Liver (tissue), 9 donors: ENCODE results near the gene JPT2. TPM values are rescaled to one million over a fixed set of nuclear protein-coding genes. Genes with fewer than 3 reads are reported as not detected.

Experiments used
- DNase-seq: peaks from one replicate; pipeline ENCODE4 v3.0.0-alpha.2; 2017; ENCODE audit warnings: low spot score
- H3K27ac ChIP-seq, 2 donors: one replicate each; pipeline ENCODE4 v1.7.0; 2013; ENCODE audit warnings: inconsistent platforms in 2 of 2, low read length in 2 of 2, control low read depth in 1 of 2, low read depth in 1 of 2, mild to moderate bottlenecking in 1 of 2
- H3K27me3 ChIP-seq, 4 donors: one replicate each; pipeline versions ENCODE4 v1.6.1 to v1.7.0; 2013; ENCODE audit warnings: low read length in 3 of 4, inconsistent platforms in 1 of 4, mild to moderate bottlenecking in 1 of 4, moderate library complexity in 1 of 4; ENCODE audit not compliant: control insufficient read depth in 4 of 4, insufficient read depth in 4 of 4
- H3K36me3 ChIP-seq, 4 donors: one replicate each; pipeline versions ENCODE4 v1.6.1 to v1.7.0; 2013; ENCODE audit warnings: low read length in 3 of 4, mild to moderate bottlenecking in 3 of 4, low read depth in 1 of 4, moderate library complexity in 1 of 4; ENCODE audit not compliant: control insufficient read depth in 4 of 4, insufficient read depth in 3 of 4
- H3K4me1 ChIP-seq, 4 donors: one replicate each; pipeline versions ENCODE4 v1.6.1 to v1.7.0; 2013; ENCODE audit warnings: low read length in 3 of 4, mild to moderate bottlenecking in 3 of 4, moderate library complexity in 1 of 4; ENCODE audit not compliant: control insufficient read depth in 4 of 4, insufficient read depth in 4 of 4
- H3K4me3 ChIP-seq, 3 donors: one replicate each; pipeline versions ENCODE4 v1.6.1 to v1.7.0; 2013; ENCODE audit warnings: low read length in 3 of 3, control low read depth in 1 of 3, low read depth in 1 of 3, mild to moderate bottlenecking in 1 of 3
- H3K9ac ChIP-seq, 2 donors: one replicate each; pipeline ENCODE4 v1.7.0; 2013; ENCODE audit warnings: low read length in 2 of 2, mild to moderate bottlenecking in 2 of 2, moderate library complexity in 2 of 2, control low read depth in 1 of 2, low read depth in 1 of 2
- H3K9me3 ChIP-seq, 4 donors: one replicate each; pipeline versions ENCODE4 v1.6.1 to v1.7.0; 2013; ENCODE audit warnings: low read length in 3 of 4; ENCODE audit not compliant: control insufficient read depth in 4 of 4
- FOXA2 ChIP-seq: IDR thresholded peaks from 2 replicates; pipeline ENCODE4 v1.6.1; 2016; ENCODE audit warnings: antibody characterized with exemption
- HNF4G ChIP-seq: IDR thresholded peaks from 2 replicates; pipeline ENCODE4 v1.6.1; 2016; ENCODE audit warnings: antibody characterized with exemption
- RAD21 ChIP-seq, 2 donors: IDR thresholded peaks; 2 replicates each; pipeline ENCODE4 v1.6.1; 2016; ENCODE audit warnings: antibody characterized with exemption in 2 of 2, mild to moderate bottlenecking in 2 of 2
- RXRA ChIP-seq, 2 donors: IDR thresholded peaks; 2 replicates each; pipeline ENCODE4 v1.6.1; 2017 to 2018; ENCODE audit warnings: antibody characterized with exemption in 2 of 2, mild to moderate bottlenecking in 1 of 2
- SP1 ChIP-seq: IDR thresholded peaks from 2 replicates; pipeline ENCODE4 v1.6.1; 2018; ENCODE audit warnings: antibody characterized with exemption, mild to moderate bottlenecking
- YY1 ChIP-seq: IDR thresholded peaks from 2 replicates; pipeline ENCODE4 v1.6.1; 2016; ENCODE audit warnings: antibody characterized with exemption, mild to moderate bottlenecking
- WGBS: extraction: QIAGEN DNeasy Blood & Tissue Kit; methylation state at CpG from one replicate; pipeline ENCODE4 v1.1.7; 2013; 5-methylcytosine and 5-hydroxymethylcytosine counted together
- polyA plus RNA-seq, 2 donors: library from polyadenylated mRNA; stranded (reverse) in 1 of 2; unstranded in 1 of 2; fragments of 200-250 nt in 1 of 2; fragments of >200 nt in 1 of 2; fragmentation: Nextera tagmentation in 1 of 2; extraction: Ambion mirVana in 1 of 2; gene quantifications; one replicate each; pipeline versions ENCODE4 v1.2.1 to v1.2.3, GENCODE V29; 2013 to 2015
- total RNA-seq, 2 donors: library from RNA; depleted of rRNA; stranded (reverse); fragments of >200 nt; gene quantifications; one replicate each; pipeline ENCODE4 v1.2.3, GENCODE V29; 2014
- TF ChIP-seq, protein P1 (sequence below): fragments of 150-350 bp; IDR thresholded peaks from 2 replicates; pipeline ENCODE4 v1.5.1; 2017; ENCODE audit warnings: improper control_type of control experiment, low read depth, low read length; ENCODE audit not compliant: missing input control
- TF ChIP-seq, protein P2 (sequence below): IDR thresholded peaks from 2 replicates; pipeline ENCODE4 v1.6.1; 2016; ENCODE audit warnings: antibody characterized with exemption
- TF ChIP-seq, protein P3 (sequence below): IDR thresholded peaks from 2 replicates; pipeline ENCODE4 v1.6.1; 2016; ENCODE audit warnings: antibody characterized with exemption, mild to moderate bottlenecking
- TF ChIP-seq, protein P4 (sequence below): IDR thresholded peaks from 2 replicates; pipeline ENCODE4 v1.6.1; 2016; ENCODE audit warnings: antibody characterized with exemption
- TF ChIP-seq, protein P5 (sequence below): IDR thresholded peaks from 2 replicates; pipeline ENCODE4 v1.6.1; 2016; ENCODE audit warnings: antibody characterized with exemption
- donor health status: healthy.
- donor health status: healthy.
- donor health status: healthy.
- donor health status: healthy.
- donor health status: healthy.

Gene JPT2
- total and polyA plus RNA-seq, 4 donors, result 7.4 to 32.6 (median 28.4) TPM

DNA sequence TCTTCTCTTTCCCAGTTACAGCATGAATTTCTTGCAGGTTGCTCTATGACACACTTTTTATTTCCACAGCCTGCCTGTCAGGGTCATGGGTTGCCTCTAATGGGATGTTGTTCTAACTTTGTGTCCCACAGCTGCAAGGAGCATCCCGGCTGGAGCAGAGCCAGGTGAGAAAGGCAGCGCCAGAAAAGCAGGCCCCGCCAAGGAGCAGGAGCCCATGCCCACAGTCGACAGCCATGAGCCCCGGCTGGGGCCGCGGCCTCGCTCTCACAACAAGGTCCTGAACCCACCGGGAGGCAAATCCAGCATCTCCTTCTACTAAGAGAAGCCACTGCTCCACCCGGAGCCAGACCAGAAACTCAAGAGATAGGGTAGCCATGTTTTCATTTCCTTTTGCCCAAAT lies 20.6 kb downstream of the JPT2 start:
- WGBS, result 95% methylated on average over 10 of the region's 10 CpGs
- no peak for TF ChIP-seq YY1
- TF ChIP-seq, protein P1, sequence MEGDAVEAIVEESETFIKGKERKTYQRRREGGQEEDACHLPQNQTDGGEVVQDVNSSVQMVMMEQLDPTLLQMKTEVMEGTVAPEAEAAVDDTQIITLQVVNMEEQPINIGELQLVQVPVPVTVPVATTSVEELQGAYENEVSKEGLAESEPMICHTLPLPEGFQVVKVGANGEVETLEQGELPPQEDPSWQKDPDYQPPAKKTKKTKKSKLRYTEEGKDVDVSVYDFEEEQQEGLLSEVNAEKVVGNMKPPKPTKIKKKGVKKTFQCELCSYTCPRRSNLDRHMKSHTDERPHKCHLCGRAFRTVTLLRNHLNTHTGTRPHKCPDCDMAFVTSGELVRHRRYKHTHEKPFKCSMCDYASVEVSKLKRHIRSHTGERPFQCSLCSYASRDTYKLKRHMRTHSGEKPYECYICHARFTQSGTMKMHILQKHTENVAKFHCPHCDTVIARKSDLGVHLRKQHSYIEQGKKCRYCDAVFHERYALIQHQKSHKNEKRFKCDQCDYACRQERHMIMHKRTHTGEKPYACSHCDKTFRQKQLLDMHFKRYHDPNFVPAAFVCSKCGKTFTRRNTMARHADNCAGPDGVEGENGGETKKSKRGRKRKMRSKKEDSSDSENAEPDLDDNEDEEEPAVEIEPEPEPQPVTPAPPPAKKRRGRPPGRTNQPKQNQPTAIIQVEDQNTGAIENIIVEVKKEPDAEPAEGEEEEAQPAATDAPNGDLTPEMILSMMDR, result no peak
- TF ChIP-seq, protein P2, sequence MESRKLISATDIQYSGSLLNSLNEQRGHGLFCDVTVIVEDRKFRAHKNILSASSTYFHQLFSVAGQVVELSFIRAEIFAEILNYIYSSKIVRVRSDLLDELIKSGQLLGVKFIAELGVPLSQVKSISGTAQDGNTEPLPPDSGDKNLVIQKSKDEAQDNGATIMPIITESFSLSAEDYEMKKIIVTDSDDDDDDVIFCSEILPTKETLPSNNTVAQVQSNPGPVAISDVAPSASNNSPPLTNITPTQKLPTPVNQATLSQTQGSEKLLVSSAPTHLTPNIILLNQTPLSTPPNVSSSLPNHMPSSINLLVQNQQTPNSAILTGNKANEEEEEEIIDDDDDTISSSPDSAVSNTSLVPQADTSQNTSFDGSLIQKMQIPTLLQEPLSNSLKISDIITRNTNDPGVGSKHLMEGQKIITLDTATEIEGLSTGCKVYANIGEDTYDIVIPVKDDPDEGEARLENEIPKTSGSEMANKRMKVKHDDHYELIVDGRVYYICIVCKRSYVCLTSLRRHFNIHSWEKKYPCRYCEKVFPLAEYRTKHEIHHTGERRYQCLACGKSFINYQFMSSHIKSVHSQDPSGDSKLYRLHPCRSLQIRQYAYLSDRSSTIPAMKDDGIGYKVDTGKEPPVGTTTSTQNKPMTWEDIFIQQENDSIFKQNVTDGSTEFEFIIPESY, result no peak
- TF ChIP-seq FOXA2, result no peak
- TF ChIP-seq, protein P3, sequence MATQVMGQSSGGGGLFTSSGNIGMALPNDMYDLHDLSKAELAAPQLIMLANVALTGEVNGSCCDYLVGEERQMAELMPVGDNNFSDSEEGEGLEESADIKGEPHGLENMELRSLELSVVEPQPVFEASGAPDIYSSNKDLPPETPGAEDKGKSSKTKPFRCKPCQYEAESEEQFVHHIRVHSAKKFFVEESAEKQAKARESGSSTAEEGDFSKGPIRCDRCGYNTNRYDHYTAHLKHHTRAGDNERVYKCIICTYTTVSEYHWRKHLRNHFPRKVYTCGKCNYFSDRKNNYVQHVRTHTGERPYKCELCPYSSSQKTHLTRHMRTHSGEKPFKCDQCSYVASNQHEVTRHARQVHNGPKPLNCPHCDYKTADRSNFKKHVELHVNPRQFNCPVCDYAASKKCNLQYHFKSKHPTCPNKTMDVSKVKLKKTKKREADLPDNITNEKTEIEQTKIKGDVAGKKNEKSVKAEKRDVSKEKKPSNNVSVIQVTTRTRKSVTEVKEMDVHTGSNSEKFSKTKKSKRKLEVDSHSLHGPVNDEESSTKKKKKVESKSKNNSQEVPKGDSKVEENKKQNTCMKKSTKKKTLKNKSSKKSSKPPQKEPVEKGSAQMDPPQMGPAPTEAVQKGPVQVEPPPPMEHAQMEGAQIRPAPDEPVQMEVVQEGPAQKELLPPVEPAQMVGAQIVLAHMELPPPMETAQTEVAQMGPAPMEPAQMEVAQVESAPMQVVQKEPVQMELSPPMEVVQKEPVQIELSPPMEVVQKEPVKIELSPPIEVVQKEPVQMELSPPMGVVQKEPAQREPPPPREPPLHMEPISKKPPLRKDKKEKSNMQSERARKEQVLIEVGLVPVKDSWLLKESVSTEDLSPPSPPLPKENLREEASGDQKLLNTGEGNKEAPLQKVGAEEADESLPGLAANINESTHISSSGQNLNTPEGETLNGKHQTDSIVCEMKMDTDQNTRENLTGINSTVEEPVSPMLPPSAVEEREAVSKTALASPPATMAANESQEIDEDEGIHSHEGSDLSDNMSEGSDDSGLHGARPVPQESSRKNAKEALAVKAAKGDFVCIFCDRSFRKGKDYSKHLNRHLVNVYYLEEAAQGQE, result no peak
- TF ChIP-seq RXRA (IDR thresholded peaks at IDR 0.05), result no peak
- TF ChIP-seq, protein P4, sequence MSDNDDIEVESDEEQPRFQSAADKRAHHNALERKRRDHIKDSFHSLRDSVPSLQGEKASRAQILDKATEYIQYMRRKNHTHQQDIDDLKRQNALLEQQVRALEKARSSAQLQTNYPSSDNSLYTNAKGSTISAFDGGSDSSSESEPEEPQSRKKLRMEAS, result no peak
- no peak for TF ChIP-seq RAD21 (IDR thresholded peaks at IDR 0.05)
- TF ChIP-seq HNF4G, result no peak
- TF ChIP-seq SP1, result no peak
- H3K27me3 ChIP-seq, result no peaks in the 10 kb centered on the region
- H3K9me3 ChIP-seq, result no peaks in the 10 kb centered on the region
- no peaks in the 10 kb centered on the region for H3K4me1 ChIP-seq
- H3K4me3 ChIP-seq, result no peak overlapping the region
- H3K9ac ChIP-seq, result no peak overlapping the region
- H3K27ac ChIP-seq, result no peak overlapping the region
- H3K36me3 ChIP-seq, result peaks cover 6 to 50% (median 17%) of the 10 kb centered on the region in 4 donors
- no peak for DNase-seq

DNA sequence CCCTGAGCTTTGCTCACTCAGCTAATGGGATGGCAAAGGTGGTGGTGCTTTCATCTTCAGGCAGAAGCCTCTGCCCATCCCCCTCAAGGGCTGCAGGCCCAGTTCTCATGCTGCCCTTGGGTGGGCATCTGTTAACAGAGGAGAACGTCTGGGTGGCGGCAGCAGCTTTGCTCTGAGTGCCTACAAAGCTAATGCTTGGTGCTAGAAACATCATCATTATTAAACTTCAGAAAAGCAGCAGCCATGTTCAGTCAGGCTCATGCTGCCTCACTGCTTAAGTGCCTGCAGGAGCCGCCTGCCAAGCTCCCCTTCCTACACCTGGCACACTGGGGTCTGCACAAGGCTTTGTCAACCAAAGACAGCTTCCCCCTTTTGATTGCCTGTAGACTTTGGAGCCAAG lies 22.2 kb downstream of the JPT2 start:
- Histone ChIP-seq H3K27ac (no peak overlapping the region), H3K4me3 (no peak overlapping the region), H3K9ac (no peak overlapping the region), H3K9me3 (no peaks in the 10 kb centered on the region), H3K36me3 (peaks cover 4 to 39% (median 12%) of the 10 kb centered on the region in 4 donors), H3K4me1 (peaks cover 0 to 7% (median 0%) of the 10 kb centered on the region in 4 donors), H3K27me3 (no peaks in the 10 kb centered on the region)
- TF ChIP-seq RXRA (IDR thresholded peaks at IDR 0.05) (no peak), HNF4G (no peak)
- TF ChIP-seq, protein P5, sequence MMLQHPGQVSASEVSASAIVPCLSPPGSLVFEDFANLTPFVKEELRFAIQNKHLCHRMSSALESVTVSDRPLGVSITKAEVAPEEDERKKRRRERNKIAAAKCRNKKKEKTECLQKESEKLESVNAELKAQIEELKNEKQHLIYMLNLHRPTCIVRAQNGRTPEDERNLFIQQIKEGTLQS, result no peak
- 93% methylated on average over 3 of the region's 3 CpGs for WGBS
- no peak for DNase-seq
